GM12872 (cell line): ENCODE data around the gene UQCR11.

Experiments used
- CTCF ChIP-seq: IDR thresholded peaks from 3 replicates; pipeline ENCODE4 v1.5.1; 2011; ENCODE audit warnings: low read depth, mild to moderate bottlenecking, low read length, moderate library complexity; ENCODE audit not compliant: insufficient read depth

UQCR11 gene

GRCh38 chr19:1605236-1606137, at the start of gene UQCR11:
UQCR11 (minus strand) TSS chr19:1605462; CDS start chr19:1605409, 53 bp downstream.
- TF ChIP-seq CTCF: peak; percentile 78

DNA sequence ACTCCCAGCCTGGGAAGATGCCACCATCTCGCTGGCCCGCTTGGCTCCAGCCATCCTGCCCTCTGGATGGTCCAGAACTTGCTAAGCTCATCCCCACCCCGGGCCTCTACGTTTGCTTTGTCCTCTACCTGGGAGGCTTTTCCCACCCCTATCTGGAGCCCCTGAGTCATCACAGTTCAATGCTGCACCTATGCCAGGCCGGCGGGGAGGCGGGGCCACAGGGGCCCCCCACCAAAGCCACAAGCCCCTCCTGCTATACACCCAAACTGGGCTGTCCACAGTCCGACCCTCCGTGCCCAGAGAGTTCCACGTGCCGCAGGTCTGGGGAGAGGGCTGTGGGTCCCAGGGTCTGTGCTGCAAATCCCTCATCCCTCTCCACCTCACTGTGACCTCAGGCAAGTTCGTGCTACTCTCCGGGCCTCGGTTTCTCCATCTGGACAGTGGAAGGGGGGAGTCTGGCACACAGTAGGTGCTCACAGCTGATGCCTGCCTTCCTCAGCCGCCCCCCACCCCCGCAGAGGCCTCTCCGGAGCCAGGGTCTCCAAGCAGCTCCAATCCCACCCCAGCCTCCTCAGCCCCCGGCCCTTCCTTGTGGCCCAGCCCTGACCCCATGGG, 49.0 kb upstream of the UQCR11 start:
- no peak for TF ChIP-seq CTCF

- no peak for TF ChIP-seq CTCF
Measured at GRCh38 chr19:1653300-1653628, 48.0 kb upstream of the UQCR11 start.

GRCh38 chr19:1652471-1653299, 47.4 kb upstream of the UQCR11 start, which contains the start of gene TCF3:
TCF3 (minus strand) TSS chr19:1652615; CDS start chr19:1650248, 2,367 bp downstream.
- TF ChIP-seq CTCF: no peak

- TF ChIP-seq CTCF: no peak
Measured at GRCh38 chr19:1651568-1652291, 46.5 kb upstream of the UQCR11 start.

DNA sequence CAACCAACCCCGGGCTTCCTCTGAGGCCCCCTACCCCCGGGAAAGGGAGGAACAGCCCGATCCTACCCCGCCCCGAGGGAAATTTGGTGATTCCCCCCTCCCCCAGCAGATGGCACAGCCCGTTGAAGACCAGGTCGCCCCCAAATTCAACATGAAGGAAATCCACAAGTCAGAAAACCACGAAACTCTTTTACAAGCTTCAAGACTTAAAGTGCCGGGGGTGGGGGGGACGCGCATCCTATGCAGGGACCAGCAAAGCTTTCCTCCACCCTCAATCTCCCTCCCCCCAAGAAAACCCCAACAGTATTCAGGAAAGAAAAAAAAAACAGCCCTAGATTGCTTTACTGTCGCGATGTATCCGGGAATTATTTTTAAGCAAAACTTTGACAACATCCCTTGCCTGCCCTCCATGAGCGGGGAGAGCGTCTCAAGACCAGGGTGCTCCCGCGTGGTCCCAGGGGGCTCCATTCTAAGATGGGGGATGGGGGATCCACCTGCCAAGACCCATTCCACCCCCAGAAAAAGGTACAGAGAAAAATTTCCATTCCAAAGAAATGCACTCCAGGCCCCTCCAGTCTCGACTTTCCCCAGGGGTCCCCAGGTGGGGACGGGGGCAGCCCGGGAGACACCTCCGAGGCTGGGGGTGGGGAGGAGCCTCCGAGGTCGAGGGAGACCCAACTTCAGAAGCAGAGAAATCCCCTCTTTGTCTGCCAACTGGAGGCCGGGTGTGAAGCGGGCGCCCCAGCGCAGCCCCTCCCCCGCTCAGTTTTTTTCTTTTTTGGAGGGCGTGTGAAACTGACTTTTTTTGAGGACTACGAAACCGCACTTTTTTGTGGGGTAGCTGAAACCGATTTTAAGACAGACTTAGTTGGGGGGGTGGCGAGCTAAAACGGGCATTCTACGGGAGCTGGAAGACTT, 45.6 kb upstream of the UQCR11 start:
- TF ChIP-seq CTCF: no peak
